ENCODE data around the gene MEAK7.

Gene MEAK7

GRCh38 chr16:84486126-84486525 lies 18.3 kb downstream of the MEAK7 start:
- DNase-seq = no peak

GRCh38 chr16:84485255-84486010 lies 19.0 kb downstream of the MEAK7 start:
- no peak for DNase-seq

- DNase-seq = no peak
These were observed 19.7 kb downstream of the MEAK7 start for GRCh38 chr16:84484579-84485254.

DNA sequence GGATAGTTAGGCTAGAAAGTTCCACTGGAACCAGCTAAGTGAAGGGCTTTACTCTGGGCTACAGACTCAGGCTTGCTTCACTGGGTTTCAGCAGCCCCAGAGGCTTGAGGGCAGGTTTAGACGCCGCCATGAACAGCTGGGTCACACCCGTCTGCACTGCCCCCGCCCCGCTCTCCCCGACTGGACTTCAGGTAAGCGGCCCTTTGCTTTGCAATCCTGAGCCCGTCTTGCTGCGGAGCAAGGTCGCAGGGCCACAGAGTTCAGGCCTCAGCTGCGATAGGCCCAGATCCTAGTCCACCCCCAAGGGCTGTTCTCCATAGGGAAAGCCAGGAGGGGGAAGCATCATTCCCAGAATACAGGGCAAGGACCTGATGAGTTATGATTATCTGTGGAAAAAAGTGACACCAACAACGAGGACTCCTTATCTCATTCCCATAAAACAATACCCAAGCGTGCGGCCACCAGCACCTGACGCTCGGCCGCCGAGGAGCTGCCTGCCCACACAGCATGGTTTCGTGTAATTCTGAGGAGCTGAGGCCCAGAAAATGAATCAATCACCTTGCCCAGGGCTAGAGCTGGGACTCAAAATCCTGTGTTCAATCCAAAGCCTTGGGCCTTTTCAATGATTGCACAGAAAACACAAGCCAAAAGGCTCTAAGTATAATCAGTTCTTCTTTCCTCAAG lies 20.4 kb downstream of the MEAK7 start:
- no peak for DNase-seq

GRCh38 chr16:84482951-84483881 lies 21.2 kb downstream of the MEAK7 start:
- no peak for DNase-seq

DNA sequence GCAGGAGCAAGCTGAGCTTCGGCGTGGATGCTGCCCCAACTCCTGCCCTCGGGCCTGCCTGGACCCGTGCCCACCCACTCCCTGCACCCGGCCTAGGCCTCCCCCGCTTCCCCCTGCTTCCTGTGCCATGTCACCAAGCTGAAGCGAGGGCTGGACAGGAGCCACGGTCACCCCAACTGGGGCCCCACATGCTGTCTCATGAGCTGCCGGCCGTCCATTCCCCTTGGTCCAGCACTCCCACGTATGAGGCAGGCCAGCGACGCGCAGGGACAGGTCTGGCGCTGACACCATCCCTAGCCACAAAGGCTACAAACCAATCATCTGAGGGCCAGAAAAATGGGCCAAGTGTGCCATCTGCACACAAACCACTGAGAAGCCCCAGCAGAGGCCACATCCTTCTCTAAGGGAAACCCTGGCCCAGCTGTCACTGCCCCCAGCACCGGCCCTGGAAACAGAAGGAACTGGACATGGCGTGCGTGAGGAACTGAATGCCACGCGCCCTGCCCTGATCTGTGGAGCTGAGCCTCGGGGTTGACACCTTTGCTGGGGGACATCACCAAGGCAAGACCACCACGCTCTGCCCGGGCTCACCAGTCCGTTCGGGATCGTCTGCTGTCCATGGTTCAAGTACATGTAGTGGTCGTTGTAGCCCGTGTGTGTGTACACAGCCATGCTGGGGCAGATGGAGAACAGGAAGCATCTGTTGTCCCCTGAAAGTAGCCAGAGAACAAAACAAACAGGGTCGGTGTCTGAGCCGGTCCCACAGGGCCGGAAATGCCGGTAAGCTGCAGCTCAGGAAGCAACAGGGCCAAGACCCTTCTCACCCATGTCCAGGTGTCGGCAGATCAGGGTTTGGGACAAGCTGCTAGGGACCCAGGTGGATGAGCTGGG lies 22.2 kb downstream of the MEAK7 start:
- DNase-seq = no peak

DNA sequence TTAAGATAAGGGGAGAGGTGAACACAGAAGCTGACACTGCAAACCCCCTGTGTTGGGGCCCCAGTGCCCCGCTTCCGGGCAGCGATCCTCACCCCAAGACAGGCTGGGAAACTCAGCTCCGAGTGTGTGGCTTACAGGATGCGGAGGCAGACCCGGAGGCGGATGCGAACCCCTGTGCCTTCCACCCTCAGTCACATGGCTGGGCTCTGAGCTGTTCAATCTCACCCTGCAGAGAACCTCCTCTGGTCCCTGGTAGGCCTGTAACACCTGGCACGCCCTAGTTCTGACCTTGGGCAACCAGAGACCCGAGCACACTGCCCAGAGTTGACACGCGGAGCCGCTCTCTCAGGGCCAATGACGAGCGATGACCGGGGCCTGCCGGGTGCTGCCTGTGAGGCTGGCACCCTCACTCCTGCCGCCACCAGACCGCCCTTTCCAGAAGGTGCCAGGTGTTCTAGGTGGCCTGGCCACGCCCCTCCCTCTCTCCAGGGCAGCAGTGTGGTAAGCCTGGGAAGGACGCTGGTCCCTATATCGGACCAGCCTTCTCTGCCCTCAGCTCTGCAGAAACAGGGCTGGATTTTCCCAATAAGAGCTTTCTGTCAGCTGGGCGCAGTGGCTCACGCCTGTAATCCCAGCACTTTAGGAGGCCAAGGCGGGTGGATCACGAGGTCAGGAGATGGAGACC lies 23.3 kb downstream of the MEAK7 start:
- DNase-seq = no peak

DNA sequence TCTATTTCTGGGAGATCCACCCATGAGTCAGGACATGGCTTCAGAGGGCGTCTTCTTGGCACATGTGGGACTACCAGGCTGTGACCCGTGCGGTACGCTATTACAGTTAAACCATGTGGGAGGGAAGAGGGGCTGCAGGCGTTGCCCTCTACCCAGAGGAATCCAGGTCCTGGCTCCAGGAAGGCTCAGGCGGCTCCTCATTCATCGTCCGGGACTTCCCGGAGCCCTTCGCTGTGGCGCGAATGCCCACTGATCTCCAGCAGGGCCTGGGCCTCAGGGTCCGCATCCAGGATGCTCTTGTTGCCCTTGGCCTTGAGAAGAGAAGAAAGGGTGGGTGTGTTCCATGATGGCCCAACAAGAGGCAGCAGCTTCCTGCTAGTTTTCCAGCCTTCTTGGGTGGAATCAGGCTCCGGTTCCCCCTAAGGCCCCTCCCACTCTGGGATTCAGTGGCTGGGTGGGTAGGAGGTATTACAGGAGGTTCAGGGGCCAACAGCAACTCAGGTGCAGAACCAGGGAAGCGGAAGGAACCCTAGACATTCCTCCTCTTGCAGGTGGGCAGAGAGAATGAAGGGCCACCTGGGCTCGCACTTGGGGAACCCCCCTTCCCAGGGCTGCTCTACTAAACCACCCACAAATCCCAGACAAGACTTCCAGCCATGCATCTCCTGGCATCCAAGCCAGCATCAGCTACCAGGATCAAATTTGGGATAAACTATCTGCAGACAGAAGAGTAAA lies 24.6 kb downstream of the MEAK7 start:
- DNase-seq = no peak

DNA sequence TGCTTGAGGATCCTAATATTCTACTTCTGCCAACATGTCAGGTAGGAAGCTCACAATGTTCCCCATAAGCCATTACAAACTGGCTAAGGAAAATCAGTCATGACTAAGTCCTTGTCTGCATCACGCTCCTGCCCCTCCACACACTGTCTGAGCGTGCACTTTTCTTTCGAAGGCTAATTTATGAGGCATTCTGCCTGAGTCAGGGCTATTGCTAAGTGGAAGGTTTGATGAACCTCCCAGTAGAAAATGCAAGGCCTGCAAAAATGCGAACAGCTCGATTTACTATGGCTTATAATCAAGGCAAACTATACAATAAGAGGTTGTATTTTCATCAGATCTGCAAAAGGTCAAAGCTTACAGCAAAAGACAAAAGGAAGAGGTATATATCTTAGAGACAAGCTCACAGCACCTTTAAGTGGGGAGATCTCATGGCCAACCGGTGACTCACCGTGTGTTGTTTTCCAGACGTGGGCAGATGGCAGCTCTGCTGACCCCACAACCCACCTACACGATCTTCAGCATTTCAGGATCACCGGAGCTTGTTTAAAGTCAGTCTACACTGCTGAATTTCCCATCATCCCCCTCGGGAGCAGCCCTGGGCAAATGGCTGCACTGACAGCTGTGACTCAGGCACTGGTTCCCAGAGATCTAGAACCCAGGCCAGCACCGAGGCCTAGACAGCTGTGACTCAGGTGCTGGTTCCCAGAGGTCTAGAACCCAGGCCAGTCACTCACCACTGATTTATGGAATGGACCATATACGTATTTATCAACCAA lies 26.1 kb downstream of the MEAK7 start:
- DNase-seq = no peak

GRCh38 chr16:84477661-84478060 lies 26.8 kb downstream of the MEAK7 start:
- no peak for DNase-seq

- no peak for DNase-seq
These were observed 28.1 kb downstream of the MEAK7 start for GRCh38 chr16:84476401-84476800.

GRCh38 chr16:84475643-84476240 lies 28.7 kb downstream of the MEAK7 start:
- no peak for DNase-seq

DNA sequence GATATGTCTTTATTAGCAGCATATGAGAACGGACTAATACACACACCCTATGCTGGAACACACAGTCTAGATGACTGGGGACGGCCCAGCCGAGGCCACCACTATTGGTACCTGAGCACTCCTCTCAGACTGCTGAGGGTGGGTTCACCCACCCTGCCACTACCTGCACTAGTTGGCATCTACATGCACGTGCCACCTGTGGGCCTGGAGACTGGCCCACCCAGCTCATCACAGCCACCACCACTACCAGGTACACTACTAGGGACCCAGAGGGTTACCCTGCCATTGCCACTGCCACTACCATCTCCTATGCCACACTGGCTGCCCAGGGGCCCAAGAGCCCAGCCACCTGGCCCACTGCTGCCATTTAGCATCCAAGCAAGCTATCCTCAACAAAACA lies 32.5 kb downstream of the MEAK7 start:
- no peak for DNase-seq

- no peak for DNase-seq
These were observed 33.1 kb downstream of the MEAK7 start for GRCh38 chr16:84471316-84471715.

DNA sequence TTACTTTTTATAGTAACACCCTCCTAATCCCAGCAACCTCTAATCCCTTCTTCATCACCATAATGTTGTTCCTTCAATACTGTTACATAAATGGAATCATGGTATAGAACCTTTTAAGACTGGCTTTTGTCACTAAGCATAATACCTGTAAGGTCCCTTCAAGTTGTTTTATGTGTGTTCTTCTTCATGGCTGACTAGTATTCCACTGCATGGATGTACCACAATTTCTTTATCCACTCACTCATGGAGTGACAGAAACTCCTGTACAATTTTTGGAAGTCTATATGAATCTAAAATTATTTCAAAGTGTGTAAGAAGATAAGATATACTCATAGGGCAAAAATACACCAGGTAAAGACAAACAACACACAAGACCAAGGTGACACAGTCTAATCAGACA lies 36.8 kb downstream of the MEAK7 start:
- DNase-seq = no peak

DNA sequence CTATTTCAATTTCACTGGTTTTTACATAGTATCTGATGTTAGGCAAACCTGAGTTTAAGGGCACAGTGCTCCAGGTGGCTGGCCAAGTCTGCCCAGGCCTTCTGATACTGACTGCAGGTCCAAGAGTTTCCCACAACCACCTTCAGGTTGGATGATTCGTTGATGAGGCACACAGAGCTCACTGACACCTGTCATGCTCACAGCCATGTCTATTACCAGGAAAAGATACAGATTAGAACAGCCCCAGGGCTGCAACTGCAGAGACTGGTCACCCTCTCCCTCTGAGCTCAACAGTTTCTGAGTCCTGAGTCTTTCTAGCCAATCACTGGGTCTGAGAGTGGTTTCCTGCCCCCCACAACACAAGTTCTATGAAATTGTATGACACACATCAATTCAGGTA lies 37.2 kb downstream of the MEAK7 start:
- no peak for DNase-seq

GRCh38 chr16:84466692-84467091 lies 37.8 kb downstream of the MEAK7 start:
- DNase-seq = no peak

- no peak for DNase-seq
These were observed 39.3 kb downstream of the MEAK7 start for GRCh38 chr16:84465154-84465553.

DNA sequence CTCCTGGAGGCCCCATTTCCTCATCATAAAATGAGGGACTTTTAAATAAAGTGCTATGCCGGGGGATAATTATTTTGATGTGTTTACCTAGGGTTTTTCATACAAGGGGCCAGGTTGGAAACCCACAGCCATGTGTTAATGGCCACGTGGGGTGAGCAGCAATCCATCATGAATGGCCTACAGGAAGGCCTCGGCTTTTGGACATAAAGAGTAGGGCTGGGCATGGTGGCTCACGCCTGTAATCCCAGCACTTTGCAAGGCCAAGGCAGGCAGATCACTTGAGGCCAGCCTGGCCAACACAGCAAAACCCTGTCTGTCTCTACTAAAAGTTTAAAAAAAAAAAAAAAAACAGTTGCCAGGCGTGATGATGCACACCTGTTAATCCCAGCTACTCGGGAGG lies 40.3 kb downstream of the MEAK7 start:
- no peak for DNase-seq
